Tibial nerve (tissue), 4 donors: ENCODE data around the gene MTCL1. TPM values are rescaled to one million over a fixed set of nuclear protein-coding genes. Genes with fewer than 3 reads are reported as not detected.

Experiments used
- DNase-seq, 2 donors: peaks; one replicate each; pipeline ENCODE4 v3.0.0-alpha.2; 2019; ENCODE audit warnings: low spot score in 2 of 2
- H3K27ac ChIP-seq, 4 donors: fragments of 200-600 bp; sonication (generic) in 3 of 4; one replicate each; pipeline ENCODE4 v1.5.1; 2017 to 2019; ENCODE audit warnings: mild to moderate bottlenecking in 1 of 4
- H3K27me3 ChIP-seq, 2 donors: fragments of 200-600 bp; sonication (generic) in 1 of 2; one replicate each; pipeline versions ENCODE4 v1.5.1 to v1.6.0; 2017 to 2019
- H3K36me3 ChIP-seq, 3 donors: fragments of 200-600 bp; sonication (generic); one replicate each; pipeline ENCODE4 v1.5.1; 2018 to 2019
- H3K4me1 ChIP-seq, 4 donors: fragments of 200-600 bp; sonication (generic) in 3 of 4; one replicate each; pipeline ENCODE4 v1.5.1; 2017 to 2019
- H3K4me3 ChIP-seq, 4 donors: fragments of 200-600 bp; sonication (generic) in 3 of 4; one replicate each; pipeline ENCODE4 v1.5.1; 2017 to 2019; ENCODE audit warnings: mild to moderate bottlenecking in 1 of 4, moderate library complexity in 1 of 4
- H3K9me3 ChIP-seq, 4 donors: fragments of 200-600 bp; sonication (generic) in 3 of 4; one replicate each; pipeline ENCODE4 v1.5.1; 2017 to 2019
- EP300 ChIP-seq, 2 donors: sonication (generic); formaldehyde crosslinking; IDR thresholded peaks; one replicate each; pipeline ENCODE4 v1.6.1; 2017; ENCODE audit warnings: antibody characterized with exemption in 2 of 2, mild to moderate bottlenecking in 1 of 2
- POLR2A ChIP-seq, 2 donors: fragments of 450-650 bp; IDR thresholded peaks; one replicate each; pipeline ENCODE4 v1.6.1; 2017; ENCODE audit warnings: antibody characterized with exemption in 2 of 2, mild to moderate bottlenecking in 2 of 2, moderate library complexity in 2 of 2
- WGBS, 2 donors: methylation state at CpG; one replicate each; pipeline ENCODE4 v1.1.5; 2018; 5-methylcytosine and 5-hydroxymethylcytosine counted together
- total RNA-seq, 4 donors: library from RNA; depleted of rRNA; stranded (reverse); fragments of >200 nt; gene quantifications; one replicate each; pipeline ENCODE4 v1.1.0, GENCODE V29; 2016
- TF ChIP-seq, protein P1 (sequence below), 5 experiments: fragments of 200-600 bp in 3 of 5; fragments of 450-650 bp in 2 of 5; sonication (generic) in 3 of 5; IDR thresholded peaks; one replicate each; pipeline ENCODE4 v1.5.1; 2016 to 2019; ENCODE audit warnings: antibody characterized with exemption in 5 of 5, mild to moderate bottlenecking in 3 of 5, moderate library complexity in 2 of 5

The MTCL1 gene
- total RNA-seq, 4 donors from 2014 or later = 4.6 to 18.3 (median 5.3) TPM

DNA sequence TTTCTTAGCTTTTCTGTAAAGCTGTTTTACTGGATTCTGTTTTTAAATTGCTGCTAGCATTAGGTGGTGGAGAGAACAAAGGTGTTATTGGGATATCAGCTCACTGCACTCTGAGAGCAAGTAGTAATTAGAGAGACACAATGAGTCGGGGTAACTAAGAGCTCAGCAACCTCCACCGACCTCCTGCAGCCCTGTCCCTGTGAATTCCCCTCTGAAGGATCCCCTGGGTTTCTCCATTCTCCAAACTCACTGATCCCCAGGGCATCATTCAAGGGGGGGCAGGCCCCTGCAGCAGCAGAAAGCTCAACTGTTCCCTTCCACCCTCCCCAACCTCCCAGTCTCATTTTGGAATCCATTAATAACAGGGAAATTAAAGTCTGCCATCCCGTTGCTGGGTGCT is 73.0 kb downstream of the MTCL1 start:
- 52 to 58% methylated on average over 3 of the region's 3 CpGs for WGBS, 2 donors
- Histone ChIP-seq H3K36me3 (peaks cover 0 to 12% (median 0%) of the 10 kb centered on the region in 3 donors), H3K27me3 (no peaks in the 10 kb centered on the region), H3K27ac (no peak overlapping the region), H3K9me3 (no peaks in the 10 kb centered on the region), H3K4me3 (no peak overlapping the region), H3K4me1 (no peaks in the 10 kb centered on the region)
- TF ChIP-seq POLR2A (IDR thresholded peaks at IDR 0.05) = no peak
- TF ChIP-seq EP300 (IDR thresholded peaks at IDR 0.05) = no peak
- TF ChIP-seq, protein P1, sequence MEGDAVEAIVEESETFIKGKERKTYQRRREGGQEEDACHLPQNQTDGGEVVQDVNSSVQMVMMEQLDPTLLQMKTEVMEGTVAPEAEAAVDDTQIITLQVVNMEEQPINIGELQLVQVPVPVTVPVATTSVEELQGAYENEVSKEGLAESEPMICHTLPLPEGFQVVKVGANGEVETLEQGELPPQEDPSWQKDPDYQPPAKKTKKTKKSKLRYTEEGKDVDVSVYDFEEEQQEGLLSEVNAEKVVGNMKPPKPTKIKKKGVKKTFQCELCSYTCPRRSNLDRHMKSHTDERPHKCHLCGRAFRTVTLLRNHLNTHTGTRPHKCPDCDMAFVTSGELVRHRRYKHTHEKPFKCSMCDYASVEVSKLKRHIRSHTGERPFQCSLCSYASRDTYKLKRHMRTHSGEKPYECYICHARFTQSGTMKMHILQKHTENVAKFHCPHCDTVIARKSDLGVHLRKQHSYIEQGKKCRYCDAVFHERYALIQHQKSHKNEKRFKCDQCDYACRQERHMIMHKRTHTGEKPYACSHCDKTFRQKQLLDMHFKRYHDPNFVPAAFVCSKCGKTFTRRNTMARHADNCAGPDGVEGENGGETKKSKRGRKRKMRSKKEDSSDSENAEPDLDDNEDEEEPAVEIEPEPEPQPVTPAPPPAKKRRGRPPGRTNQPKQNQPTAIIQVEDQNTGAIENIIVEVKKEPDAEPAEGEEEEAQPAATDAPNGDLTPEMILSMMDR (IDR thresholded peaks at IDR 0.05) = no peak
- DNase-seq = no peak

DNA sequence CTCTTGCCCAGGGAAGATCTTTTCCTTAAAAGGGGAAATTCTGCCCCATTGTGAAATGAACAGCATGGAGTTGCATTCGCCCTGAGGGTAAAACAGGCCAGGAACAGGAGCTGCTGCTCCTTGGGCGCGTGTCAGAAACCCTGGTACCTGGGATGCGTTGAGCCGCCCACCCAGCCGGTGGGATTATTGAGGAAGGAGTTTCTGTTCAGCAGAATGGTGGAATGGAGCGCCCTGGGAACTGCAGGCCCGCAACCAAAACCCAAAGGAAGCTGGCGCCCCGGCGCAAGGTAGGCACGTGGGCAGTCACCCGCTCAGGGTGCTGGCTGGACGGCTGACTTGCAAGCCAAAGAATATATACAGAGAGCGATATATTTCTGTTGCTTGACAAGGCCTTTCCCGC is 73.5 kb downstream of the MTCL1 start:
- no peaks in the 10 kb centered on the region for H3K4me1 ChIP-seq
- no peak for DNase-seq
- no peaks in the 10 kb centered on the region for H3K27me3 ChIP-seq
- H3K27ac ChIP-seq = no peak overlapping the region
- H3K36me3 ChIP-seq = peaks cover 0 to 16% (median 0%) of the 10 kb centered on the region in 3 donors
- H3K9me3 ChIP-seq = no peaks in the 10 kb centered on the region
- TF ChIP-seq EP300 (IDR thresholded peaks at IDR 0.05) = no peak
- no peak for TF ChIP-seq POLR2A (IDR thresholded peaks at IDR 0.05)
- TF ChIP-seq, protein P1 (IDR thresholded peaks at IDR 0.05) = no peak
- no peak overlapping the region for H3K4me3 ChIP-seq
- WGBS, 2 donors = 96 to 97% methylated on average over 16 of the region's 16 CpGs

DNA sequence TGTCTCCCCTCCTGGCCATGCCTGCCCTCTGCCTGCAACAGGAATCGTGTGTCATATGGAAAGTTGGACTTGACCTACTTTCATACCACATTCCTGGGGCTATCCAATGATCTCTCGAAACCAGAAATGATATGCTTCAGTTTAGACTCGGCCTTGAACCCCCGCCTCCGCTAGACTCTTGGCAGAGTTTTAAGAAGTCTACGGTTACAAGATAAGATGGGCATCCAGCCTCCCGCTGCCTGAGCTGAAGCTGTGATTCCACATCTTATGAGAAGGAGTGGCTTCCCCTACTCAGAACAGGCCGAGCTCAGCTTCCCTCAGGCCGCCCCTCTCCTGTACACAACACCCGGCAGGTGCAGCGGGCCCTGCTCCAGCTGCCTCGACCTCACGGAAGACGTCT is 73.9 kb downstream of the MTCL1 start:
- TF ChIP-seq, protein P1 (IDR thresholded peaks at IDR 0.05) = no peak
- TF ChIP-seq POLR2A (IDR thresholded peaks at IDR 0.05) (no peak), EP300 (IDR thresholded peaks at IDR 0.05) (no peak)
- WGBS, 2 donors = 92 to 96% methylated on average over 13 to 14 of the region's 14 CpGs
- DNase-seq = no peak
- peaks cover 0 to 20% (median 0%) of the 10 kb centered on the region in 3 donors for H3K36me3 ChIP-seq
- H3K27ac ChIP-seq = no peak overlapping the region
- no peaks in the 10 kb centered on the region for H3K27me3 ChIP-seq
- H3K4me1 ChIP-seq = no peaks in the 10 kb centered on the region
- H3K9me3 ChIP-seq = no peaks in the 10 kb centered on the region
- no peak overlapping the region for H3K4me3 ChIP-seq

DNA sequence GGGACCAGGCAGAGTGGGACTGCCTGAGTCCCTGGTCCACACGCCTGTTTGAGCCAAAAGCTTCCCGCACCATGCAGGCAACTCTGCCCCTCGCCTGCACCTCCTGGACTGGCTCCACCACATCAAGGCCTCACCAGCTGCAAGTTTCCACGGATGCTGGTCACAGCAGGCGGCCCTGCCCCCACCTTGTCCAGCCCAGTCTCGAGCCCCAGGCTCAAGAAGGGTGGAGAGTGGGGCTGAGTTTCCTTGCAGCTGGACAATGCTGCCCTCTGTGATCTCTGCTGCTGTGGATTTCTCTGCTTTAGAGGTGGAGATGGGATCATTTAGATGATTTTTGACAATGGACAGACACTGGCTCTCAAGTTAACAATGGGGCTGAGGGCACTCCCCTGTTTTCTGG is 74.9 kb downstream of the MTCL1 start:
- 68 to 73% methylated on average over 6 of the region's 6 CpGs for WGBS, 2 donors
- no peaks in the 10 kb centered on the region for H3K4me1 ChIP-seq
- H3K36me3 ChIP-seq = peaks cover 0 to 30% (median 0%) of the 10 kb centered on the region in 3 donors
- no peaks in the 10 kb centered on the region for H3K27me3 ChIP-seq
- no peak overlapping the region for H3K4me3 ChIP-seq
- H3K27ac ChIP-seq = no peak overlapping the region
- TF ChIP-seq EP300 (IDR thresholded peaks at IDR 0.05) (no peak), POLR2A (IDR thresholded peaks at IDR 0.05) (no peak)
- TF ChIP-seq, protein P1 (IDR thresholded peaks at IDR 0.05) = no peak
- no peaks in the 10 kb centered on the region for H3K9me3 ChIP-seq
- DNase-seq = no peak

DNA sequence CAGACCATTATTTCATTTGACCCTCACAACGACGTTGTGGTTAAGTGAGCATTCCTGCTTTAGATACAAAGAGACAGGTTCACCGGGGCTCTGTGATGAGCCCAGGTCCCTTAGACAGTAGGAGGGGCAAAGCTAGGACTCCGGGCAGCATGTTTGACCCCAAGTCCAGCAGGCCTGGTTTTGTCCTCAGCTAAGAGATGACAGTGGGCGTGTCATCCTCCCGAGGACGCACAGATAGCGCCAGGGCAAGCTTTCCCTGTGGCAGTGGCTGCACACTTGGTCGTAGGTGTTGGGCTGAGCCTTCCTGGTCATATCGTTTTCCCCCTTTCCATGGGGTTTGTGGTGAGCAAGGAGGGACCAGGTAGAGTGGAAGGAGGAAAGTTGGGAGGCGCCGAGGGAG is 76.3 kb downstream of the MTCL1 start:
- no peaks in the 10 kb centered on the region for H3K9me3 ChIP-seq
- no peak for DNase-seq
- 80 to 83% methylated on average over 12 of the region's 12 CpGs for WGBS, 2 donors
- peaks cover 0 to 5% (median 0%) of the 10 kb centered on the region in 4 donors for H3K4me1 ChIP-seq
- peaks cover 0 to 36% (median 0%) of the 10 kb centered on the region in 3 donors for H3K36me3 ChIP-seq
- no peak overlapping the region for H3K4me3 ChIP-seq
- no peak for TF ChIP-seq EP300 (IDR thresholded peaks at IDR 0.05)
- TF ChIP-seq POLR2A (IDR thresholded peaks at IDR 0.05) = no peak
- TF ChIP-seq, protein P1 (IDR thresholded peaks at IDR 0.05) = no peak
- no peaks in the 10 kb centered on the region for H3K27me3 ChIP-seq
- H3K27ac ChIP-seq = no peak overlapping the region
